ENCODE measurements around the gene CRY2. TPM values are rescaled to one million over a fixed set of nuclear protein-coding genes. Genes with fewer than 3 reads are reported as not detected.

Gene CRY2
- total RNA-seq, 1 donor from 2014 or later, result 10.8 TPM

- Histone ChIP-seq H3K36me3 (ENCODE audit: control insufficient read depth, insufficient read depth, low read length) (peaks cover 2% of the 10 kb centered on the region), H3K27me3 (ENCODE audit: control insufficient read depth, insufficient read depth, low read length) (no peaks in the 10 kb centered on the region), H3K4me3 (ENCODE audit: low read depth, low read length) (no peak overlapping the region)
- DNase-seq (ENCODE audit: low read depth) (no peak), FAIRE-seq (no peak)
- TF ChIP-seq CTCF (IDR thresholded peaks at IDR 0.05; ENCODE audit: insufficient read depth, low read length, severe bottlenecking), result no peak
Observed at GRCh38 chr11:45802531-45803317, 44.6 kb upstream of the CRY2 start.

GRCh38 chr11:45803971-45804760 lies 43.1 kb upstream of the CRY2 start:
- H3K27me3 ChIP-seq (ENCODE audit: control insufficient read depth, insufficient read depth, low read length), result no peaks in the 10 kb centered on the region
- DNase-seq (ENCODE audit: low read depth), result peak; percentile 35

GRCh38 chr11:45804761-45805304 lies 42.4 kb upstream of the CRY2 start, which contains the start of gene SLC35C1:
Gene SLC35C1, plus strand, starts transcription at chr11:45805149. Its CDS starts 653 bp downstream, at chr11:45805802.
- FAIRE-seq (no peak), DNase-seq (ENCODE audit: low read depth) (peak; percentile 83)
- peaks cover 6% of the 10 kb centered on the region for H3K36me3 ChIP-seq (ENCODE audit: control insufficient read depth, insufficient read depth, low read length)
- H3K4me3 ChIP-seq (ENCODE audit: low read depth, low read length), result peak within 1 kb of the TSS; percentile 86
- no peak for TF ChIP-seq CTCF (IDR thresholded peaks at IDR 0.05; ENCODE audit: insufficient read depth, low read length, severe bottlenecking)
- no peaks in the 10 kb centered on the region for H3K27me3 ChIP-seq (ENCODE audit: control insufficient read depth, insufficient read depth, low read length)

More at GRCh38 chr11:45803971-45804760, 43.1 kb upstream of the CRY2 start:
- FAIRE-seq, result no peak
- no peak for TF ChIP-seq CTCF (IDR thresholded peaks at IDR 0.05; ENCODE audit: insufficient read depth, low read length, severe bottlenecking)
- H3K4me3 ChIP-seq (ENCODE audit: low read depth, low read length), result peak overlapping the region; percentile 86
- peaks cover 6% of the 10 kb centered on the region for H3K36me3 ChIP-seq (ENCODE audit: control insufficient read depth, insufficient read depth, low read length)

DNA sequence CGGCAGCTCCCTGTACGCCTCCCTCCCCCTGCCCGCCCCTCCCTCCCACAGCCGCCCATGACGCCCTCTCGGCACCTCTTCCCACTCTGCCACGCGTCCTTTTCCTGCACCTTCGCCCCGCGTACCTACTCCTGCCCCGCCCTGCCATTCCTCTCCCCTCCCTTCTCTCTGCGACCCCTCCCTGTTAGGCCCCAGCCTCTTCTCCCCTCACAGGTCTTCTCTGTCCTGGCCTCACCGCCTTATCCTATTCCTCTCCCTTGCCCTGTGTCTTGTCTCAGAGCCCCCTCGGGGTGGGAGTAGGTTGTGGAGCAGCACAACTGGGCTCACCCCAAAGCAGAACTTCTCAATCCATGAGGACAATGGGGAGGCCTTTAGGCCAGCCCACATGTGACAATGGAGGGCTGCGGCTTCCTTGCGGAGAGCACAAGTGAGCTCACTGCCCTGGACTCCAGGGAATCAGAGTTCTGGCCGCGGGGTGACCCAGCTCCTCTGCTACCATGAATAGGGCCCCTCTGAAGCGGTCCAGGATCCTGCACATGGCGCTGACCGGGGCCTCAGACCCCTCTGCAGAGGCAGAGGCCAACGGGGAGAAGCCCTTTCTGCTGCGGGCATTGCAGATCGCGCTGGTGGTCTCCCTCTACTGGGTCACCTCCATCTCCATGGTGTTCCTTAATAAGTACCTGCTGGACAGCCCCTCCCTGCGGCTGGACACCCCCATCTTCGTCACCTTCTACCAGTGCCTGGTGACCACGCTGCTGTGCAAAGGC lies 41.8 kb upstream of the CRY2 start:
- no peak for FAIRE-seq
- TF ChIP-seq CTCF (IDR thresholded peaks at IDR 0.05; ENCODE audit: insufficient read depth, low read length, severe bottlenecking), result no peak
- DNase-seq (ENCODE audit: low read depth), result peak; percentile 33

GRCh38 chr11:45806072-45806933 lies 41.0 kb upstream of the CRY2 start:
- peak overlapping the region; percentile 86 for H3K4me3 ChIP-seq (ENCODE audit: low read depth, low read length)
- FAIRE-seq (no peak), DNase-seq (ENCODE audit: low read depth) (no peak)
- TF ChIP-seq CTCF (IDR thresholded peaks at IDR 0.05; ENCODE audit: insufficient read depth, low read length, severe bottlenecking), result no peak
- peaks cover 11% of the 10 kb centered on the region for H3K36me3 ChIP-seq (ENCODE audit: control insufficient read depth, insufficient read depth, low read length)
- H3K27me3 ChIP-seq (ENCODE audit: control insufficient read depth, insufficient read depth, low read length), result no peaks in the 10 kb centered on the region

More for the DNA sequence above, 41.8 kb upstream of the CRY2 start:
- Histone ChIP-seq H3K4me3 (ENCODE audit: low read depth, low read length) (peak overlapping the region; percentile 86), H3K27me3 (ENCODE audit: control insufficient read depth, insufficient read depth, low read length) (no peaks in the 10 kb centered on the region), H3K36me3 (ENCODE audit: control insufficient read depth, insufficient read depth, low read length) (peaks cover 7% of the 10 kb centered on the region)

Data from bronchial epithelial cell (primary cell).